Prostate gland (tissue), 2 donors: Measurements from ENCODE around the gene COL25A1.

Experiments
- CTCF ChIP-seq, 4 experiments: fragments of 200-600 bp in 2 of 4; fragments of 450-650 bp in 2 of 4; sonication (generic) in 2 of 4; IDR thresholded peaks; 1 replicate in 3 of 4; 2 replicates in 1 of 4; pipeline ENCODE4 v1.5.1; 2016 to 2019; ENCODE audit warnings: antibody characterized with exemption in 4 of 4, mild to moderate bottlenecking in 2 of 4, moderate library complexity in 2 of 4
- POLR2A ChIP-seq: fragments of 450-650 bp; IDR thresholded peaks from one replicate; pipeline ENCODE4 v1.6.1; 2016; ENCODE audit warnings: antibody characterized with exemption, mild to moderate bottlenecking

GRCh38 chr4:108893468-108893867, 409.0 kb downstream of the COL25A1 start:
- TF ChIP-seq CTCF (IDR thresholded peaks at IDR 0.05) (no peak), POLR2A (no peak)
